Measurements from ENCODE around the gene KRTAP9-1. TPM values are rescaled to one million over a fixed set of nuclear protein-coding genes. Genes with fewer than 3 reads are reported as not detected.

The KRTAP9-1 gene
- total RNA-seq, 1 donor from 2014 or later: not detected

DNA sequence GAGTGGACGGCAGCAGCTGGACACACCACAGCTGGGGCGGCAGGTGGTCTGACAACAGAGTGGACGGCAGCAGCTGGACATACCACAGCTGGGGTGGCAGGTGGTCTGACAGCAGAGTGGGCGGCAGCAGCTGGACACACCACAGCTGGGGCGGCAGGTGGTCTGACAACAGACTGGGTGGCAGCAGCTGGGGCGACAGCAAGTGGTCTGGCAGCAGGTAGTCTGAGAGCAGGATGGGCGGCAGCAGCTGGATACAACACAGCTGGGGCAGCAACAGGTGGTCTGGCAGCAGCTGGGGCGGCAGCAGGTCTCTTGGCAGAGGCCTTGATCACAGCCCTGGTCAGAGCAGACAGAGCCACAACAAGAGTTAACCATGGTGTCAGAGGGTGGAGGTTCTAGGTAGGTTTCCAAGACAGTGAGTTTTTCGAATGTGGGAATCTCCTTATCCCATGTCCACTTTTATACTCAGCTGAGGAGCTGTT lies 5.2 kb upstream of the KRTAP9-1 start, which contains the start of gene KRTAP4-1:
KRTAP4-1 (minus strand) TSS at position 432 of the 482 bp plus-strand sequence; CDS start at position 375, 57 bp downstream.
- no peaks in the 10 kb centered on the region for H3K4me1 Mint-ChIP-seq (ENCODE audit: unreplicated experiment)
- H3K27ac Mint-ChIP-seq (ENCODE audit: unreplicated experiment): no peak within 1 kb of the TSS
- no peak within 1 kb of the TSS for H3K4me3 Mint-ChIP-seq (ENCODE audit: unreplicated experiment)

GRCh38 chr17:41185001-41185400 lies 4.7 kb upstream of the KRTAP9-1 start:
- Mint-ChIP-seq H3K27ac (ENCODE audit: unreplicated experiment) (no peak overlapping the region), H3K27me3 (ENCODE audit: unreplicated experiment) (peaks cover 5% of the 10 kb centered on the region)
- TF ChIP-seq, protein P1, sequence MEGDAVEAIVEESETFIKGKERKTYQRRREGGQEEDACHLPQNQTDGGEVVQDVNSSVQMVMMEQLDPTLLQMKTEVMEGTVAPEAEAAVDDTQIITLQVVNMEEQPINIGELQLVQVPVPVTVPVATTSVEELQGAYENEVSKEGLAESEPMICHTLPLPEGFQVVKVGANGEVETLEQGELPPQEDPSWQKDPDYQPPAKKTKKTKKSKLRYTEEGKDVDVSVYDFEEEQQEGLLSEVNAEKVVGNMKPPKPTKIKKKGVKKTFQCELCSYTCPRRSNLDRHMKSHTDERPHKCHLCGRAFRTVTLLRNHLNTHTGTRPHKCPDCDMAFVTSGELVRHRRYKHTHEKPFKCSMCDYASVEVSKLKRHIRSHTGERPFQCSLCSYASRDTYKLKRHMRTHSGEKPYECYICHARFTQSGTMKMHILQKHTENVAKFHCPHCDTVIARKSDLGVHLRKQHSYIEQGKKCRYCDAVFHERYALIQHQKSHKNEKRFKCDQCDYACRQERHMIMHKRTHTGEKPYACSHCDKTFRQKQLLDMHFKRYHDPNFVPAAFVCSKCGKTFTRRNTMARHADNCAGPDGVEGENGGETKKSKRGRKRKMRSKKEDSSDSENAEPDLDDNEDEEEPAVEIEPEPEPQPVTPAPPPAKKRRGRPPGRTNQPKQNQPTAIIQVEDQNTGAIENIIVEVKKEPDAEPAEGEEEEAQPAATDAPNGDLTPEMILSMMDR (IDR thresholded peaks at IDR 0.05): no peak

More for the DNA sequence above, 5.2 kb upstream of the KRTAP9-1 start, which contains the start of gene KRTAP4-1:
- Mint-ChIP-seq H3K9me3 (ENCODE audit: unreplicated experiment) (no peaks in the 10 kb centered on the region), H3K27me3 (ENCODE audit: unreplicated experiment) (peaks cover 5% of the 10 kb centered on the region), H3K36me3 (ENCODE audit: unreplicated experiment) (no peaks in the 10 kb centered on the region)
- DNase-seq (ENCODE audit: extremely low spot score, unreplicated experiment): no peak
- TF ChIP-seq, protein P1 (IDR thresholded peaks at IDR 0.05): no peak

GRCh38 chr17:41186872-41187271 lies 2.8 kb upstream of the KRTAP9-1 start:
- Mint-ChIP-seq H3K4me3 (ENCODE audit: unreplicated experiment) (no peak overlapping the region), H3K4me1 (ENCODE audit: unreplicated experiment) (no peaks in the 10 kb centered on the region), H3K9me3 (ENCODE audit: unreplicated experiment) (no peaks in the 10 kb centered on the region), H3K27ac (ENCODE audit: unreplicated experiment) (no peak overlapping the region), H3K27me3 (ENCODE audit: unreplicated experiment) (peaks cover 5% of the 10 kb centered on the region), H3K36me3 (ENCODE audit: unreplicated experiment) (no peaks in the 10 kb centered on the region)
- TF ChIP-seq, protein P1 (IDR thresholded peaks at IDR 0.05): no peak
- no peak for DNase-seq (ENCODE audit: extremely low spot score, unreplicated experiment)

More at GRCh38 chr17:41185001-41185400, 4.7 kb upstream of the KRTAP9-1 start:
- Mint-ChIP-seq H3K9me3 (ENCODE audit: unreplicated experiment) (no peaks in the 10 kb centered on the region), H3K36me3 (ENCODE audit: unreplicated experiment) (no peaks in the 10 kb centered on the region), H3K4me3 (ENCODE audit: unreplicated experiment) (no peak overlapping the region), H3K4me1 (ENCODE audit: unreplicated experiment) (no peaks in the 10 kb centered on the region)
- DNase-seq (ENCODE audit: extremely low spot score, unreplicated experiment): no peak

DNA sequence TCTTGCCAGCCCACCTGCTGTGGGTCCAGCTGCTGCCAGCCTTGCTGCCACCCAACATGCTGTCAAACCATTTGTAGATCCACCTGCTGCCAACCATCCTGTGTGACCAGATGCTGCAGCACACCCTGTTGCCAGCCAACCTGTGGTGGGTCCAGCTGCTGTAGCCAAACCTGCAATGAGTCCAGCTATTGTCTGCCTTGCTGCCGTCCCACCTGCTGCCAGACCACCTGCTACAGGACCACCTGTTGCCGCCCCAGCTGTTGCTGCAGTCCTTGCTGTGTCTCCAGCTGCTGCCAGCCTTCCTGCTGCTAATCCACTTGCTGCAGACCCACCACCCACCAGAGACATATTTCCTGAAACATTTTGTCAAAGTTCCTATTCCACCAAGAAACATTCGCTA lies 641 bp downstream of the KRTAP9-1 start:
- TF ChIP-seq, protein P1 (IDR thresholded peaks at IDR 0.05): no peak
- DNase-seq (ENCODE audit: extremely low spot score, unreplicated experiment): no peak
- Mint-ChIP-seq H3K27ac (ENCODE audit: unreplicated experiment) (no peak overlapping the region), H3K27me3 (ENCODE audit: unreplicated experiment) (peaks cover 3% of the 10 kb centered on the region), H3K4me1 (ENCODE audit: unreplicated experiment) (peaks cover under 1% of the 10 kb centered on the region), H3K9me3 (ENCODE audit: unreplicated experiment) (no peaks in the 10 kb centered on the region), H3K36me3 (ENCODE audit: unreplicated experiment) (no peaks in the 10 kb centered on the region), H3K4me3 (ENCODE audit: unreplicated experiment) (no peak overlapping the region)

DNA sequence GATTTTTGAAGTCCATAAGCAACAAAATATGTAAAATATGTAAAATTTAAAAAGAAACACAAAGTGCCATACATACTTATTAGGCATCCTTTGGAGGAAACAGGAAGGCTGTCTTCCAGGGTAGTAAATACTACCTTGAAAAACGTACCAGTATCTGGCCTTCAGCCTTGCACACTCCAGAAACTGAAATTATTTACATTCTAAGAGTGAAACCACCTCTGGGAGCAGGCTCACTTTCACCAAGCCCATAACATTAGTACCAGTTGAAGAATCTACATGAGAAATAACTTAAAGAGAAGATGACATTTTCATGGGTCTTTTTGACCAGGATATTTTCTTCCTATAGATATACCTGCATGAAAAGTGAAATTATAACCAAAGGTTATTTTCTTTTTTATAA lies 6.4 kb downstream of the KRTAP9-1 start:
- no peak overlapping the region for H3K27ac Mint-ChIP-seq (ENCODE audit: unreplicated experiment)
- TF ChIP-seq, protein P1 (IDR thresholded peaks at IDR 0.05): no peak

More for the DNA sequence above, 6.4 kb downstream of the KRTAP9-1 start:
- peaks cover 7% of the 10 kb centered on the region for H3K4me1 Mint-ChIP-seq (ENCODE audit: unreplicated experiment)
- H3K27me3 Mint-ChIP-seq (ENCODE audit: unreplicated experiment): no peaks in the 10 kb centered on the region
- peaks cover 6% of the 10 kb centered on the region for H3K9me3 Mint-ChIP-seq (ENCODE audit: unreplicated experiment)
- peaks cover 4% of the 10 kb centered on the region for H3K36me3 Mint-ChIP-seq (ENCODE audit: unreplicated experiment)
- no peak overlapping the region for H3K4me3 Mint-ChIP-seq (ENCODE audit: unreplicated experiment)
- no peak for DNase-seq (ENCODE audit: extremely low spot score, unreplicated experiment)

Measured in osteocyte (in vitro differentiated cells).